ENCODE data around the gene FBXL3. TPM values are rescaled to one million over a fixed set of nuclear protein-coding genes. Genes with fewer than 3 reads are reported as not detected.

The FBXL3 gene
- total RNA-seq, 6 experiments from 2014 or later = 13.6 to 31.4 (median 19.7) TPM

DNA sequence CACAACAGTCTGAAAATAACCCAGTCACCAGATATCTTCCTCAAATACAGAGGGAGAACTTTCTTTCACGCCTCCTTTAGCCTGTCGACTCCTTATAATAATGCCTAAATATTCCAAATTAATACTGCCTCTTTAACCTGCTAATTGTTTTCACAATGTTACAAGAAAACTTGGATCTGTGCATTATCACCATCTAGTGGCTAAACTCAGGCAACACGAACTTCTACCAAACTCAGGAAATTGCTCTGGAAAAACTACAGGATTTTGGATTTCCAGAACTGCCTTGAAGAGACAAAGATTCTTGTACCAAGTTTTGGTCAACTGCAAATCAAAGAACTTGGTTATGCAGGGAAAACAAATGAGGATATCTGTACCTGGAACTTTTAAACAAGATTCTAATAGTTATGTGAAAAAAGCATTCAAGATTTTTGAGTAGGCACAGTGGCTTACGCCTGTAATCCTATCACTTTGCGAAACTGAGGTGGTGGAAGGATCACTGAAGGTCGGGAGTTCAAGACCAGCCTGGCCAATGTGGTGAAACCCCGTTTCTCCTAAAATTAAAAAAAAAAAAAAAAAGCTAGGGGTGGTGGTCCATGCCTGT, 24.3 kb downstream of the FBXL3 start:
- ATAC-seq = peak; percentile 66 to 74 (median 71)
- Histone ChIP-seq H3K9me3 (no peaks in the 10 kb centered on the region), H3K27me3 (no peaks in the 10 kb centered on the region), H3K27ac (peak overlapping the region in 1 of 3 donors; percentile 44), H3K4me3 (no peak overlapping the region), H3K36me3 (peaks cover 0 to 24% (median 0%) of the 10 kb centered on the region in 4 donors), H3K4me1 (peaks cover 0 to 37% (median 15%) of the 10 kb centered on the region in 4 donors)
- WGBS (ENCODE audit: insufficient coverage, low coverage, low lambda C conversion rate, missing lambda C conversion rate) = 40% methylated on average over 6 of the region's 7 CpGs
- intact Hi-C loops (cut with DNase I) = no loop called here
- TF ChIP-seq, protein P1, sequence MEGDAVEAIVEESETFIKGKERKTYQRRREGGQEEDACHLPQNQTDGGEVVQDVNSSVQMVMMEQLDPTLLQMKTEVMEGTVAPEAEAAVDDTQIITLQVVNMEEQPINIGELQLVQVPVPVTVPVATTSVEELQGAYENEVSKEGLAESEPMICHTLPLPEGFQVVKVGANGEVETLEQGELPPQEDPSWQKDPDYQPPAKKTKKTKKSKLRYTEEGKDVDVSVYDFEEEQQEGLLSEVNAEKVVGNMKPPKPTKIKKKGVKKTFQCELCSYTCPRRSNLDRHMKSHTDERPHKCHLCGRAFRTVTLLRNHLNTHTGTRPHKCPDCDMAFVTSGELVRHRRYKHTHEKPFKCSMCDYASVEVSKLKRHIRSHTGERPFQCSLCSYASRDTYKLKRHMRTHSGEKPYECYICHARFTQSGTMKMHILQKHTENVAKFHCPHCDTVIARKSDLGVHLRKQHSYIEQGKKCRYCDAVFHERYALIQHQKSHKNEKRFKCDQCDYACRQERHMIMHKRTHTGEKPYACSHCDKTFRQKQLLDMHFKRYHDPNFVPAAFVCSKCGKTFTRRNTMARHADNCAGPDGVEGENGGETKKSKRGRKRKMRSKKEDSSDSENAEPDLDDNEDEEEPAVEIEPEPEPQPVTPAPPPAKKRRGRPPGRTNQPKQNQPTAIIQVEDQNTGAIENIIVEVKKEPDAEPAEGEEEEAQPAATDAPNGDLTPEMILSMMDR (IDR thresholded peaks at IDR 0.05) = peak; percentile 53 to 69 (median 63)
- TF ChIP-seq POLR2A (IDR thresholded peaks at IDR 0.05) = no peak
- DNase-seq = no peak

DNA sequence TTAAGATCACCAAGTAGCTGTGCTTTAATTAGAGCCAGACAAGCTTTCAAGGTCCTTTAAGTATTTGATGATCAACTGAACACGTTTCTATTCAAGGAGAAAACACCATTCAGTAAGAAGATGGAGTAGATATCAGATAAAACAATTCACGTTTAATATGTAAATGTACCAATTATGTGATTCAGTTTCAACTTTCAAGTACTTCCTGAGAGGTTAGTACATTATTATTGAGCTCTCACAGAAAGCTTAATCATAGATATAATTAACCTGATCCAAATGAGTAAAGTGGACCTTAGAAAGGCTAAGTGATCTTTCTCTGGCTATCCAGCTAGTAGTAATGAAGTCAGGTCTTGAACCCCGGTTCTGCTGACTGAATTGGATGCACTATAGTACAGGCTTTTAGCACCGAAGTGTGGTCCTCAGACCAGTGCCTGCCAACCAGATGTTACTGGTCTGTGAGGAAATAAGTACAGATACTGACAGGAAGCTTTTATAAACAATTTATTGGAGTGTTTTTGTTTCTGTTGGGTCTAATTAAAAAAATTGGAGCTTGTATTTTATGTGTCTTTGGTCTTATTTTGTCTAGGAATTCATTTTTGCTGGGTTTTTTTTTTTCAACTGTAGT, 24.9 kb downstream of the FBXL3 start:
- peak; percentile 34 to 45 (median 42) for ATAC-seq
- H3K27ac ChIP-seq = peak overlapping the region in 1 of 3 donors; percentile 44

DNA sequence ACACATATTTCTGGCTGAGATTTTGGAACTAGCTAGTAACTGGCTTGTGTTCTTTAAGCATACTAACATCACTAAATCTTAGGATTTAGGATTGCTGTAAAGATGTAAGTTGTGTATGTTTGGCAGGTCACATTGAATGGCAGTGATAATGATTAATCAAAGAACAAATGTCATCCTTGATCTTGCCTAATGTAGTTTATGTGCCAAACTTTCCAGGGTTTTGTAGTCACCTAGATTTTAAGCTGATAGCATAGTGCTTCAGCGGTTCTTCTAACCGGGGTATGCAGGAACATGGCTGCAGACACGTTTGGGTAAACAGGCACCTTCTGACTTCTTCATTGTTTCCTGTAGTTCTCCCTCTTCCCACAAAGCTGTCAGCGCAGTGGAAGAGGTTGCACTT, 25.4 kb downstream of the FBXL3 start:
- 34% methylated on average over 4 of the region's 4 CpGs for WGBS (ENCODE audit: insufficient coverage, low coverage, low lambda C conversion rate, missing lambda C conversion rate)
- H3K4me1 ChIP-seq = peaks cover 0 to 37% (median 15%) of the 10 kb centered on the region in 4 donors
- ATAC-seq = peak; percentile 88 to 90 (median 88)

More for the DNA sequence above, 24.9 kb downstream of the FBXL3 start:
- no peak for TF ChIP-seq POLR2A (IDR thresholded peaks at IDR 0.05)
- TF ChIP-seq, protein P1 (IDR thresholded peaks at IDR 0.05) = no peak
- H3K4me3 ChIP-seq = no peak overlapping the region
- no peak for DNase-seq
- H3K9me3 ChIP-seq = no peaks in the 10 kb centered on the region
- no peaks in the 10 kb centered on the region for H3K27me3 ChIP-seq
- peaks cover 0 to 37% (median 15%) of the 10 kb centered on the region in 4 donors for H3K4me1 ChIP-seq
- 23% methylated on average over 4 of the region's 4 CpGs for WGBS (ENCODE audit: insufficient coverage, low coverage, low lambda C conversion rate, missing lambda C conversion rate)
- H3K36me3 ChIP-seq = peaks cover 0 to 18% (median 0%) of the 10 kb centered on the region in 4 donors
- intact Hi-C loops (cut with DNase I) = no loop called here

DNA sequence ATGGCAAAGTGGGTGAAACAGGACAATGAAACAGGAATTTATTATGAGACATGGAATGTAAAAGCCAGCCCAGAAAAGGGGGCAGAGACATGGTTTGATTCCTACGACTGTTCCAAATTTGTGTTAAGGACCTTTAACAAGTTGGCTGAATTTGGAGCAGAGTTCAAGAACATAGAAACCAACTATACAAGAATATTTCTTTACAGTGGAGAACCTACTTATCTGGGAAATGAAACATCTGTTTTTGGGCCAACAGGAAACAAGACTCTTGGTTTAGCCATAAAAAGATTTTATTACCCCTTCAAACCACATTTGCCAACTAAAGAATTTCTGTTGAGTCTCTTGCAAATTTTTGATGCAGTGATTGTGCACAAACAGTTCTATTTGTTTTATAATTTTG, 26.5 kb downstream of the FBXL3 start:
- H3K4me1 ChIP-seq = peaks cover 0 to 37% (median 15%) of the 10 kb centered on the region in 4 donors
- intact Hi-C loops (cut with DNase I) = no loop called here
- H3K4me3 ChIP-seq = no peak overlapping the region
- no peak overlapping the region for H3K27ac ChIP-seq
- DNase-seq = no peak
- H3K36me3 ChIP-seq = peaks cover 0 to 17% (median 0%) of the 10 kb centered on the region in 4 donors
- no peaks in the 10 kb centered on the region for H3K27me3 ChIP-seq
- no peaks in the 10 kb centered on the region for H3K9me3 ChIP-seq
- 67% methylated on average over 1 of the region's 1 CpG for WGBS (ENCODE audit: insufficient coverage, low coverage, low lambda C conversion rate, missing lambda C conversion rate)
- TF ChIP-seq, protein P1 (IDR thresholded peaks at IDR 0.05) = no peak
- no peak for TF ChIP-seq POLR2A (IDR thresholded peaks at IDR 0.05)
- ATAC-seq = no peak

More for the DNA sequence above, 25.4 kb downstream of the FBXL3 start:
- Histone ChIP-seq H3K27me3 (no peaks in the 10 kb centered on the region), H3K4me3 (no peak overlapping the region), H3K36me3 (peaks cover 0 to 13% (median 0%) of the 10 kb centered on the region in 4 donors), H3K27ac (peak overlapping the region in 1 of 3 donors; percentile 44), H3K9me3 (no peaks in the 10 kb centered on the region)
- DNase-seq = no peak
- TF ChIP-seq, protein P1 (IDR thresholded peaks at IDR 0.05) = no peak
- intact Hi-C loops (cut with DNase I) = no loop called here

All from right lobe of liver (tissue), 6 donors.